H9 (cell line): ENCODE results near the gene SELE. TPM values are rescaled to one million over a fixed set of nuclear protein-coding genes. Genes with fewer than 3 reads are reported as not detected.

Experiments
- DNase-seq: peaks from one replicate; pipeline ENCODE4 v3.0.0-alpha.2; 2017
- H2AFZ ChIP-seq: one replicate; pipeline ENCODE4 v1.6.1; 2013; ENCODE audit warnings: mild to moderate bottlenecking, low read length, control low read depth, moderate library complexity
- H2AK5ac ChIP-seq: 2 replicates; pipeline ENCODE4 v1.6.1; 2013; ENCODE audit warnings: low read length, control low read depth, mixed read lengths; ENCODE audit not compliant: insufficient read length
- H2BK120ac ChIP-seq: one replicate; pipeline ENCODE4 v1.6.1; 2013; ENCODE audit warnings: low read depth, mild to moderate bottlenecking, low read length, control low read depth, inconsistent platforms; ENCODE audit not compliant: poor library complexity, severe bottlenecking
- H2BK12ac ChIP-seq: 2 replicates; pipeline ENCODE4 v1.6.1; 2013; ENCODE audit warnings: low read length, control low read depth, mixed read lengths, low read depth; ENCODE audit not compliant: insufficient read length
- H2BK15ac ChIP-seq: 2 replicates; pipeline ENCODE4 v1.6.1; 2013; ENCODE audit warnings: low read depth, low read length, control low read depth
- H2BK20ac ChIP-seq: one replicate; pipeline ENCODE4 v1.6.1; 2013; ENCODE audit warnings: low read depth, mild to moderate bottlenecking, low read length, control low read depth, inconsistent platforms; ENCODE audit not compliant: poor library complexity, severe bottlenecking
- H2BK5ac ChIP-seq: 2 replicates; pipeline ENCODE4 v1.6.1; 2013; ENCODE audit warnings: low read length, control low read depth, mixed read lengths; ENCODE audit not compliant: insufficient read length
- H3K14ac ChIP-seq: 2 replicates; pipeline ENCODE4 v1.6.1; 2013; ENCODE audit warnings: low read length, control low read depth; ENCODE audit not compliant: insufficient read depth
- H3K18ac ChIP-seq: 2 replicates; pipeline ENCODE4 v1.6.1; 2013; ENCODE audit warnings: low read depth, mild to moderate bottlenecking, mixed read lengths, low read length, control low read depth; ENCODE audit not compliant: insufficient read length
- H3K23ac ChIP-seq: 2 replicates; pipeline ENCODE4 v1.6.1; 2013; ENCODE audit warnings: low read length, control low read depth, mixed read lengths, low read depth; ENCODE audit not compliant: insufficient read length
- H3K23me2 ChIP-seq: 2 replicates; pipeline ENCODE4 v1.6.1; 2013; ENCODE audit warnings: low read depth, mild to moderate bottlenecking, mixed read lengths, low read length, control low read depth; ENCODE audit not compliant: insufficient read length, poor library complexity, severe bottlenecking
- H3K27ac ChIP-seq: 2 replicates; pipeline ENCODE4 v1.5.1; 2013; ENCODE audit warnings: low read length, control low read depth, mixed read lengths, low read depth; ENCODE audit not compliant: insufficient read length
- H3K27me3 ChIP-seq: 2 replicates; pipeline ENCODE4 v1.6.1; 2013; ENCODE audit warnings: low read length, control low read depth, inconsistent platforms; ENCODE audit not compliant: insufficient read depth
- H3K4ac ChIP-seq: 2 replicates; pipeline ENCODE4 v1.6.1; 2013; ENCODE audit warnings: low read depth, mild to moderate bottlenecking, control low read depth, inconsistent platforms, low read length, moderate library complexity
- H3K4me1 ChIP-seq: 2 replicates; pipeline ENCODE4 v1.6.1; 2013; ENCODE audit warnings: low read length, control low read depth, inconsistent platforms; ENCODE audit not compliant: insufficient read depth
- H3K4me2 ChIP-seq: 2 replicates; pipeline ENCODE4 v1.6.1; 2013; ENCODE audit warnings: low read length, control low read depth, mixed read lengths; ENCODE audit not compliant: insufficient read length, insufficient read depth
- H3K56ac ChIP-seq: 2 replicates; pipeline ENCODE4 v1.6.1; 2013; ENCODE audit warnings: low read depth, mild to moderate bottlenecking, mixed read lengths, low read length, control low read depth; ENCODE audit not compliant: insufficient read length
- H3K79me1 ChIP-seq: 2 replicates; pipeline ENCODE4 v1.6.1; 2013; ENCODE audit warnings: low read depth, mild to moderate bottlenecking, moderate library complexity, low read length, control low read depth, inconsistent platforms; ENCODE audit not compliant: insufficient read depth, poor library complexity, severe bottlenecking
- H3K79me2 ChIP-seq: 2 replicates; pipeline ENCODE4 v1.6.1; 2013; ENCODE audit warnings: low read length, control low read depth, inconsistent platforms; ENCODE audit not compliant: insufficient read depth
- H3K9ac ChIP-seq: 2 replicates; pipeline ENCODE4 v1.6.1; 2013; ENCODE audit warnings: low read length, control low read depth, mixed read lengths; ENCODE audit not compliant: insufficient read length; ENCODE audit errors: extremely low read depth
- H3K9me3 ChIP-seq: one replicate; pipeline ENCODE4 v1.6.1; 2013; ENCODE audit warnings: low read depth, low read length, inconsistent platforms; ENCODE audit not compliant: control insufficient read depth
- H3T11ph ChIP-seq: one replicate; pipeline ENCODE4 v1.6.1; 2013; ENCODE audit warnings: mild to moderate bottlenecking, low read length, control low read depth, inconsistent platforms
- H4K20me1 ChIP-seq: one replicate; pipeline ENCODE4 v1.6.1; 2013; ENCODE audit not compliant: control insufficient read depth, insufficient read length, insufficient read depth
- H4K5ac ChIP-seq: 2 replicates; pipeline ENCODE4 v1.6.1; 2013; ENCODE audit warnings: low read depth, mild to moderate bottlenecking, mixed read lengths, low read length, control low read depth; ENCODE audit not compliant: insufficient read length
- H4K8ac ChIP-seq: replicated peaks from 2 replicates; pipeline ENCODE4 v1.6.1; 2013; ENCODE audit warnings: low read length, control low read depth, mixed read lengths, low read depth; ENCODE audit not compliant: insufficient read length
- H4K91ac ChIP-seq: 2 replicates; pipeline ENCODE4 v1.6.1; 2013; ENCODE audit warnings: low read depth, mild to moderate bottlenecking, moderate library complexity, mixed read lengths, low read length, control low read depth; ENCODE audit not compliant: insufficient read length
- H3K27ac Mint-ChIP-seq, 3 experiments: 2 replicates in 2 of 3; 3 replicates in 1 of 3; pipeline ENCODE4 v1.8.0; 2020 to 2021; ENCODE audit warnings: mixed read lengths in 3 of 3, mild to moderate bottlenecking in 1 of 3, moderate library complexity in 1 of 3
- H3K27me3 Mint-ChIP-seq: 2 replicates; pipeline ENCODE4 v1.8.0; 2021; ENCODE audit warnings: low read depth, mild to moderate bottlenecking, moderate library complexity, mixed read lengths
- H3K36me3 Mint-ChIP-seq, 3 experiments: 2 replicates in 2 of 3; 3 replicates in 1 of 3; pipeline ENCODE4 v1.8.0; 2020 to 2021; ENCODE audit warnings: low read depth in 3 of 3, mixed read lengths in 3 of 3; ENCODE audit not compliant: insufficient read depth in 1 of 3
- H3K4me1 Mint-ChIP-seq, 2 experiments: 2 replicates each; pipeline ENCODE4 v1.8.0; 2020; ENCODE audit warnings: mixed read lengths in 2 of 2
- H3K4me3 Mint-ChIP-seq, 2 experiments: 2 replicates in 1 of 2; 3 replicates in 1 of 2; pipeline ENCODE4 v1.8.0; 2020 to 2021; ENCODE audit warnings: mild to moderate bottlenecking in 2 of 2, mixed read lengths in 2 of 2, moderate library complexity in 1 of 2
- H3K9me3 Mint-ChIP-seq, 2 experiments: 2 replicates in 1 of 2; 3 replicates in 1 of 2; pipeline ENCODE4 v1.8.0; 2020; ENCODE audit warnings: mild to moderate bottlenecking in 2 of 2, mixed read lengths in 2 of 2, moderate library complexity in 1 of 2
- CTCF ChIP-seq: fragments of 200-600 bp; sonication (generic); conservative IDR thresholded peaks from 3 replicates; pipeline ENCODE4 v1.8.0; 2021; ENCODE audit warnings: antibody characterized with exemption, mild to moderate bottlenecking
- WGBS: extraction: QIAGEN DNeasy Blood & Tissue Kit; methylation state at CpG from one replicate; pipeline ENCODE4 v1.1.7; 2013; ENCODE audit warnings: missing lambda C conversion rate, low lambda C conversion rate, mixed read lengths; ENCODE audit not compliant: insufficient read length; ENCODE audit errors: extremely low coverage; 5-methylcytosine and 5-hydroxymethylcytosine counted together
- total RNA-seq: library from RNA; stranded (reverse); gene quantifications from 2 replicates; pipeline ENCODE4 v1.2.1, GENCODE V29; 2021

Gene SELE
- total RNA-seq, 1 experiment from 2014 or later, result not detected

- no CpG with 5 or more reads among the region's 5 CpGs for WGBS
- H3K9ac ChIP-seq, result no peak overlapping the region
- H4K5ac ChIP-seq, result no peak overlapping the region
- H3K23ac ChIP-seq, result no peak overlapping the region
- H3K79me1 ChIP-seq, result no peaks in the 10 kb centered on the region
- Mint-ChIP-seq H3K9me3 (peaks cover 5% of the 10 kb centered on the region in 2 experiments; a peak in 3 of 5 replicates), H3K4me3 (no peak overlapping the region), H3K4me1 (peaks cover 26 to 34% of the 10 kb centered on the region in 2 experiments), H3K36me3 (peaks cover 0 to 6% (median 0%) of the 10 kb centered on the region in 3 experiments; a peak in 2 of 7 replicates), H3K27me3 (peaks cover 3% of the 10 kb centered on the region), H3K27ac (0 out of 7 replicates have a peak overlapping the region, but pooled peaks of 1 of the 3 experiments have one; percentile 49)
- H3K56ac ChIP-seq, result no peak overlapping the region
- H2AFZ ChIP-seq, result no peak overlapping the region
- DNase-seq, result no peak
- H3K18ac ChIP-seq, result no peak overlapping the region
- no peak overlapping the region for H3K14ac ChIP-seq
- no peak overlapping the region for H2BK120ac ChIP-seq
- no peak overlapping the region for H2BK15ac ChIP-seq
- no peak overlapping the region for H4K91ac ChIP-seq
- H4K8ac ChIP-seq, result no peak overlapping the region
- H3K79me2 ChIP-seq, result no peaks in the 10 kb centered on the region
- peaks cover 5% of the 10 kb centered on the region; the same call in 1 of the 2 replicates for H3K4me1 ChIP-seq
- H2BK20ac ChIP-seq, result no peak overlapping the region
- H3K27ac ChIP-seq, result no peak overlapping the region
- H3T11ph ChIP-seq, result no peak overlapping the region
- no peaks in the 10 kb centered on the region for H3K27me3 ChIP-seq
- H4K20me1 ChIP-seq, result no peaks in the 10 kb centered on the region
- no peak overlapping the region for H2BK12ac ChIP-seq
- no peaks in the 10 kb centered on the region for H3K9me3 ChIP-seq
- no peak for TF ChIP-seq CTCF
- no peaks in the 10 kb centered on the region for H3K23me2 ChIP-seq
- H2AK5ac ChIP-seq, result no peak overlapping the region
- H3K4ac ChIP-seq, result no peak overlapping the region
- no peak overlapping the region for H3K4me2 ChIP-seq
- no peak overlapping the region for H2BK5ac ChIP-seq
Observed at GRCh38 chr1:169745015-169745861, 11.4 kb upstream of the SELE start.
